Measurements from ENCODE around the gene MOG. TPM values are rescaled to one million over a fixed set of nuclear protein-coding genes. Genes with fewer than 3 reads are reported as not detected.
A peak's percentile ranks its signal among the peaks of the same experiment; 100 is the strongest.

The MOG gene
- total and polyA plus RNA-seq, 2 donors (not counting 1 experiment from before 2014, with no cell fraction given): not detected

DNA sequence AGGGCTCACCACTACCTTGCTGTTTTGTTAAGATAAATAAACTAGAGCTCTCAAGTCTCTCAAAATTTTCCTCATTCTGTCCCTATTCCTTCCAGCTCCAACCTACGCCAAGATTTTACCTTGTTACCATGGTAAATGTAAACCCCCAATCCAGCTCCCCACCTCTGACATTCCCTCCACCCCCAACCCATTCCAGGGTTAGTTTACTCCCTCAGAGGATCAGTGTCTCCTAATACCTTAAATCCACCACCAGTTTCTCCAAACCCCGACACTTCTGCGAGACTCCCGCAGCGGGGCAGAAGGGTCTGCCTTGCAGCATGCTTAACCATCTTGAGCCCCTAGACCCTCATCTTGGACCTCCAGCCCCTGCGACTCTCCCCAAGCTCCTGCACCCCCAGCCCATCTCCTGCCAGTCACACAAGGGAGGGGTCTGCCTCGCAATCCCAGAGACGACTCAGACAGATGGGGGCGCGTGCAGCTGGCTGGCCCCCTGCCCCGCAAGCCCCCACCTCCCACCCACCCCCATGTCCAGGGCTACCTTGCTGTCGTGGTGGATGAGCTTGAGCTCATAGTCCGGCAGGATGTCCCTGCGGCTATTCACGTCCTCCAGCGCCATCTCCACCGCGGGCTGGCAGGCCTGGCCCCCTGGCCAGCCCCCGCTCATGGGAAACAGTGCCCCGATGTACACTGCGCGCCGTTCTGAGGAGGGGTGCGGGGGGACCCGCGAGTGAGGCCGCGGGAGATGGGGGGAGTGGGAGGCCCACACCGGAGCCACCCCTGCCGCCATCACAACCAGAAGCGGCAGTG is 29.7 kb upstream of the MOG start:
- 37% methylated on average over 27 of the region's 31 CpGs for WGBS (ENCODE audit: insufficient coverage)
- DNase-seq (peak; percentile 39), ATAC-seq (ENCODE audit: low read depth) (no peak)
- H3K27ac ChIP-seq (ENCODE audit: low read length in 2 of 2): peak overlapping the region in 1 of 2 donors; percentile 62
- peaks cover 0 to 18% of the 10 kb centered on the region in 2 experiments for H3K36me3 ChIP-seq (replicated peaks in 1 of 2; ENCODE audit: control extremely low read depth in 1 of 2, control insufficient read depth in 1 of 2, extremely low read depth in 1 of 2, insufficient read depth in 2 of 2, low read length in 1 of 2)
- H3K4me3 ChIP-seq (ENCODE audit: control extremely low read depth in 1 of 5, extremely low read depth in 1 of 5, insufficient read depth in 1 of 5, low read depth in 2 of 5, low read length in 4 of 5): peak overlapping the region in 4 of 5 experiments; percentile 61 to 82 (median 79)
- no peaks in the 10 kb centered on the region for H3K9me3 Mint-ChIP-seq (ENCODE audit: insufficient read depth)
- H3K79me2 ChIP-seq (ENCODE audit: control insufficient read depth, insufficient read depth, low read length): peaks cover 5% of the 10 kb centered on the region
- H3K4me1 ChIP-seq (ENCODE audit: control insufficient read depth in 2 of 2, insufficient read depth in 2 of 2, low read length in 2 of 2): peaks cover 27 to 43% of the 10 kb centered on the region in 2 donors
- ChIA-PET CTCF (interaction anchor here (0.6 to 13.5 kb wide), 3 partner anchors 9 to 341 kb away, joined by 3 to 226 read pairs (median 9); no protein-coding TSS in a partner anchor), POLR2A (interaction anchor here (0.6 to 1.9 kb wide), 2 partner anchors 9 to 23 kb away, joined by 3 to 12 read pairs; no protein-coding TSS in a partner anchor)
- peak overlapping the region; percentile 80 for H2AFZ ChIP-seq (ENCODE audit: insufficient read depth, low read depth, low read length, poor library complexity, severe bottlenecking)
- H3K9ac ChIP-seq (ENCODE audit: low read length): peak overlapping the region; percentile 56
- peak overlapping the region; percentile 72 for H3K27ac Mint-ChIP-seq
- H3K9me3 ChIP-seq (ENCODE audit: control extremely low read depth in 1 of 3, control insufficient read depth in 2 of 3, insufficient read depth in 1 of 3, low read length in 2 of 3): no peaks in the 10 kb centered on the region
- intact Hi-C loops (cut with micrococcal nuclease): loop anchor here (5.0 kb wide), 2 partner anchors 75 to 125 kb away; a partner anchor contains a TSS
- peaks cover 45% of the 10 kb centered on the region for H3K4me1 Mint-ChIP-seq
- H4K20me1 ChIP-seq (ENCODE audit: control insufficient read depth, insufficient read depth, low read length, poor library complexity, severe bottlenecking): peaks cover 22% of the 10 kb centered on the region
- peak overlapping the region; percentile 98 for H3K4me2 ChIP-seq (replicated peaks; ENCODE audit: low read depth, low read length, poor library complexity, severe bottlenecking)
- H3K4me3 Mint-ChIP-seq: peak overlapping the region; percentile 94
- no peaks in the 10 kb centered on the region for H3K27me3 Mint-ChIP-seq
- H3K27me3 ChIP-seq (replicated peaks in 1 of 4; ENCODE audit: control extremely low read depth in 1 of 4, control insufficient read depth in 3 of 4, insufficient read depth in 4 of 4, low read length in 3 of 4): no peaks in the 10 kb centered on the region
- TF ChIP-seq, protein P1, sequence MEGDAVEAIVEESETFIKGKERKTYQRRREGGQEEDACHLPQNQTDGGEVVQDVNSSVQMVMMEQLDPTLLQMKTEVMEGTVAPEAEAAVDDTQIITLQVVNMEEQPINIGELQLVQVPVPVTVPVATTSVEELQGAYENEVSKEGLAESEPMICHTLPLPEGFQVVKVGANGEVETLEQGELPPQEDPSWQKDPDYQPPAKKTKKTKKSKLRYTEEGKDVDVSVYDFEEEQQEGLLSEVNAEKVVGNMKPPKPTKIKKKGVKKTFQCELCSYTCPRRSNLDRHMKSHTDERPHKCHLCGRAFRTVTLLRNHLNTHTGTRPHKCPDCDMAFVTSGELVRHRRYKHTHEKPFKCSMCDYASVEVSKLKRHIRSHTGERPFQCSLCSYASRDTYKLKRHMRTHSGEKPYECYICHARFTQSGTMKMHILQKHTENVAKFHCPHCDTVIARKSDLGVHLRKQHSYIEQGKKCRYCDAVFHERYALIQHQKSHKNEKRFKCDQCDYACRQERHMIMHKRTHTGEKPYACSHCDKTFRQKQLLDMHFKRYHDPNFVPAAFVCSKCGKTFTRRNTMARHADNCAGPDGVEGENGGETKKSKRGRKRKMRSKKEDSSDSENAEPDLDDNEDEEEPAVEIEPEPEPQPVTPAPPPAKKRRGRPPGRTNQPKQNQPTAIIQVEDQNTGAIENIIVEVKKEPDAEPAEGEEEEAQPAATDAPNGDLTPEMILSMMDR (IDR thresholded peaks at IDR 0.05): no peak
- TF ChIP-seq EZH2 (IDR thresholded peaks at IDR 0.05; ENCODE audit: borderline replicate concordance, insufficient read depth, low read depth, low read length, poor library complexity, severe bottlenecking): no peak

Measured in B cell (primary cell).